H1 (cell line): ENCODE results near the gene CBARP.

Experiments
- CHD1 ChIP-seq: IDR thresholded peaks from 2 replicates; pipeline ENCODE4 v1.6.1; 2012; ENCODE audit warnings: low read depth, low read length, improper control_type of control experiment
- CREB1 ChIP-seq: IDR thresholded peaks from 2 replicates; pipeline ENCODE4 v1.6.1; 2012; ENCODE audit warnings: inconsistent platforms
- EP300 ChIP-seq, 2 experiments: IDR thresholded peaks; 1 replicate in 1 of 2; 2 replicates in 1 of 2; pipeline ENCODE4 v1.6.1; 2011 to 2012; ENCODE audit warnings: low read depth in 2 of 2, low read length in 2 of 2, mild to moderate bottlenecking in 2 of 2, borderline replicate concordance in 1 of 2, inconsistent platforms in 1 of 2, moderate library complexity in 1 of 2
- EZH2 ChIP-seq: fragments of 200-600 bp; sonication (generic); IDR thresholded peaks from 2 replicates; pipeline ENCODE4 v1.7.1; 2012; ENCODE audit warnings: low read depth, mild to moderate bottlenecking, moderate library complexity, low read length, inconsistent platforms; ENCODE audit not compliant: severe bottlenecking
- GTF2F1 ChIP-seq: IDR thresholded peaks from 2 replicates; pipeline ENCODE4 v1.6.1; 2012; ENCODE audit warnings: low read depth, low read length, improper control_type of control experiment, borderline replicate concordance
- MAFK ChIP-seq: IDR thresholded peaks from 2 replicates; pipeline ENCODE4 v1.6.1; 2012; ENCODE audit warnings: low read depth, mild to moderate bottlenecking, improper control_type of control experiment, low read length
- POLR2AphosphoS5 ChIP-seq: IDR thresholded peaks from 2 replicates; pipeline ENCODE4 v1.6.1; 2011; ENCODE audit warnings: low read depth, low read length
- RFX5 ChIP-seq: IDR thresholded peaks from 2 replicates; pipeline ENCODE4 v1.6.1; 2011; ENCODE audit warnings: low read depth, low read length, improper control_type of control experiment, borderline replicate concordance
- RXRA ChIP-seq: IDR thresholded peaks from 2 replicates; pipeline ENCODE4 v1.6.1; 2011; ENCODE audit warnings: low read depth, mild to moderate bottlenecking, low read length, moderate library complexity; ENCODE audit not compliant: insufficient read depth
- TF ChIP-seq, protein P1 (sequence below), 3 experiments: IDR thresholded peaks; 1 replicate in 2 of 3; 2 replicates in 1 of 3; pipeline versions ENCODE4 v1.5.1 to v1.6.1; 2011; ENCODE audit warnings: low read length in 3 of 3, mild to moderate bottlenecking in 3 of 3, inconsistent platforms in 2 of 3, low read depth in 1 of 3, moderate library complexity in 1 of 3; ENCODE audit not compliant: insufficient read depth in 1 of 3; ENCODE audit errors: control extremely low read depth in 1 of 3
- TF ChIP-seq, protein P2 (sequence below): IDR thresholded peaks from 2 replicates; pipeline ENCODE4 v1.6.1; 2012; ENCODE audit warnings: inconsistent platforms

DNA sequence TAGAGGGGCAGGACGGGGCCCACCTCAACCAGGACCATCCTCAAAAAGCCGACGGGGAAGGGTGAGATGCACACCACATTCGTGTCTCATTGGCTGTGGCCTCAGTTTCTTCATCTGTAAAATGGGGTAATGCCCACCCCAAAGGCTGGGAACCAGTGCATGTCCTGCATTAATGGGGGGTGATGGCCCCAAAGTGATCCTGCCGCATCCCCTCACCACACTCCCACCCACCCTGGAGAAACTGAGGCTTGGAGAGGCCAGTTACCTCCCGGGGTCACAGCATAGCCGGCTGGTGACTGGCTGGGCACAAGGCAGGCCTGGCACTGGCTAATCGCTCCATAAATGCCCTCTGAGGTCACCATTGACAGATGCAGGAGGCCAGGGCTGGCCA, 9.9 kb upstream of the CBARP start:
- TF ChIP-seq, protein P1, sequence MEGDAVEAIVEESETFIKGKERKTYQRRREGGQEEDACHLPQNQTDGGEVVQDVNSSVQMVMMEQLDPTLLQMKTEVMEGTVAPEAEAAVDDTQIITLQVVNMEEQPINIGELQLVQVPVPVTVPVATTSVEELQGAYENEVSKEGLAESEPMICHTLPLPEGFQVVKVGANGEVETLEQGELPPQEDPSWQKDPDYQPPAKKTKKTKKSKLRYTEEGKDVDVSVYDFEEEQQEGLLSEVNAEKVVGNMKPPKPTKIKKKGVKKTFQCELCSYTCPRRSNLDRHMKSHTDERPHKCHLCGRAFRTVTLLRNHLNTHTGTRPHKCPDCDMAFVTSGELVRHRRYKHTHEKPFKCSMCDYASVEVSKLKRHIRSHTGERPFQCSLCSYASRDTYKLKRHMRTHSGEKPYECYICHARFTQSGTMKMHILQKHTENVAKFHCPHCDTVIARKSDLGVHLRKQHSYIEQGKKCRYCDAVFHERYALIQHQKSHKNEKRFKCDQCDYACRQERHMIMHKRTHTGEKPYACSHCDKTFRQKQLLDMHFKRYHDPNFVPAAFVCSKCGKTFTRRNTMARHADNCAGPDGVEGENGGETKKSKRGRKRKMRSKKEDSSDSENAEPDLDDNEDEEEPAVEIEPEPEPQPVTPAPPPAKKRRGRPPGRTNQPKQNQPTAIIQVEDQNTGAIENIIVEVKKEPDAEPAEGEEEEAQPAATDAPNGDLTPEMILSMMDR (IDR thresholded peaks at IDR 0.05; ENCODE audit: control extremely low read depth in 1 of 3, insufficient read depth in 1 of 3, low read depth in 1 of 3, low read length in 3 of 3), result no peak
- TF ChIP-seq CHD1, result no peak
- TF ChIP-seq POLR2AphosphoS5, result no peak
- TF ChIP-seq MAFK, result no peak
- TF ChIP-seq RFX5, result no peak
- no peak for TF ChIP-seq EZH2
- no peak for TF ChIP-seq GTF2F1
- TF ChIP-seq, protein P2, sequence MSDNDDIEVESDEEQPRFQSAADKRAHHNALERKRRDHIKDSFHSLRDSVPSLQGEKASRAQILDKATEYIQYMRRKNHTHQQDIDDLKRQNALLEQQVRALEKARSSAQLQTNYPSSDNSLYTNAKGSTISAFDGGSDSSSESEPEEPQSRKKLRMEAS, result no peak
- no peak for TF ChIP-seq EP300 (IDR thresholded peaks at IDR 0.05; ENCODE audit: borderline replicate concordance in 1 of 2, low read depth in 2 of 2, low read length in 2 of 2)
- no peak for TF ChIP-seq RXRA
- no peak for TF ChIP-seq CREB1
